AG04450 (cell line): ENCODE results near the gene MORC2. TPM values are rescaled to one million over a fixed set of nuclear protein-coding genes. Genes with fewer than 3 reads are reported as not detected.

Experiments
- CTCF ChIA-PET: fragments of 300-600, 350-600 bp; formaldehyde crosslinking; extraction: SDS; loops from one replicate; lab custom pipeline; 2022; ENCODE audit warnings: antibody characterized with exemption, inconsistent platforms; lab: Charles Lee
- POLR2A ChIA-PET: fragments of 350-600 bp; formaldehyde crosslinking; extraction: SDS; loops from one replicate; lab custom pipeline; 2021; ENCODE audit warnings: antibody characterized with exemption, inconsistent platforms; lab: Yijun Ruan, JAX
- DNase-seq: peaks from one replicate; pipeline ENCODE4 v3.0.0-alpha.2; 2011; ENCODE audit warnings: low read depth, low spot score
- H3K27ac ChIP-seq: one replicate; pipeline ENCODE4 v1.5.1; 2012; ENCODE audit warnings: low read depth, low read length, control low read depth
- H3K27me3 ChIP-seq: one replicate; pipeline ENCODE4 v1.6.0; 2012; ENCODE audit warnings: low read length; ENCODE audit not compliant: control insufficient read depth, insufficient read depth
- H3K4me3 ChIP-seq: 2 replicates; pipeline ENCODE4 v1.5.1; 2011; ENCODE audit warnings: mild to moderate bottlenecking, low read depth, low read length, control low read depth
- H3K9me3 ChIP-seq: 2 replicates; pipeline ENCODE4 v1.5.1; 2012; ENCODE audit warnings: low read length; ENCODE audit not compliant: control insufficient read depth, insufficient read depth
- polyA plus RNA-seq: library from polyadenylated mRNA; depleted of rRNA; stranded (reverse); fragments of >200 nt; gene quantifications from 2 replicates; pipeline ENCODE4 v1.2.3, GENCODE V29; 2011
- TF ChIP-seq, protein P1 (sequence below): IDR thresholded peaks from 2 replicates; pipeline ENCODE4 v1.5.1; 2011; ENCODE audit warnings: low read depth, low read length, control low read depth, inconsistent platforms

MORC2 gene
- polyA plus RNA-seq, 1 experiment = 16.3 TPM

- no peak for DNase-seq
- Histone ChIP-seq H3K9me3 (peaks cover 3% of the 10 kb centered on the region), H3K27me3 (no peaks in the 10 kb centered on the region), H3K4me3 (no peak overlapping the region), H3K27ac (no peak overlapping the region)
- ChIA-PET CTCF (interaction anchor here (0.6 kb wide), 1 partner anchor 132 kb away, joined by 3 read pairs; no protein-coding TSS in a partner anchor), POLR2A (no interaction called here)
- TF ChIP-seq, protein P1, sequence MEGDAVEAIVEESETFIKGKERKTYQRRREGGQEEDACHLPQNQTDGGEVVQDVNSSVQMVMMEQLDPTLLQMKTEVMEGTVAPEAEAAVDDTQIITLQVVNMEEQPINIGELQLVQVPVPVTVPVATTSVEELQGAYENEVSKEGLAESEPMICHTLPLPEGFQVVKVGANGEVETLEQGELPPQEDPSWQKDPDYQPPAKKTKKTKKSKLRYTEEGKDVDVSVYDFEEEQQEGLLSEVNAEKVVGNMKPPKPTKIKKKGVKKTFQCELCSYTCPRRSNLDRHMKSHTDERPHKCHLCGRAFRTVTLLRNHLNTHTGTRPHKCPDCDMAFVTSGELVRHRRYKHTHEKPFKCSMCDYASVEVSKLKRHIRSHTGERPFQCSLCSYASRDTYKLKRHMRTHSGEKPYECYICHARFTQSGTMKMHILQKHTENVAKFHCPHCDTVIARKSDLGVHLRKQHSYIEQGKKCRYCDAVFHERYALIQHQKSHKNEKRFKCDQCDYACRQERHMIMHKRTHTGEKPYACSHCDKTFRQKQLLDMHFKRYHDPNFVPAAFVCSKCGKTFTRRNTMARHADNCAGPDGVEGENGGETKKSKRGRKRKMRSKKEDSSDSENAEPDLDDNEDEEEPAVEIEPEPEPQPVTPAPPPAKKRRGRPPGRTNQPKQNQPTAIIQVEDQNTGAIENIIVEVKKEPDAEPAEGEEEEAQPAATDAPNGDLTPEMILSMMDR = no peak
Observed at GRCh38 chr22:30903876-30904460, 64.6 kb downstream of the MORC2 start.

DNA sequence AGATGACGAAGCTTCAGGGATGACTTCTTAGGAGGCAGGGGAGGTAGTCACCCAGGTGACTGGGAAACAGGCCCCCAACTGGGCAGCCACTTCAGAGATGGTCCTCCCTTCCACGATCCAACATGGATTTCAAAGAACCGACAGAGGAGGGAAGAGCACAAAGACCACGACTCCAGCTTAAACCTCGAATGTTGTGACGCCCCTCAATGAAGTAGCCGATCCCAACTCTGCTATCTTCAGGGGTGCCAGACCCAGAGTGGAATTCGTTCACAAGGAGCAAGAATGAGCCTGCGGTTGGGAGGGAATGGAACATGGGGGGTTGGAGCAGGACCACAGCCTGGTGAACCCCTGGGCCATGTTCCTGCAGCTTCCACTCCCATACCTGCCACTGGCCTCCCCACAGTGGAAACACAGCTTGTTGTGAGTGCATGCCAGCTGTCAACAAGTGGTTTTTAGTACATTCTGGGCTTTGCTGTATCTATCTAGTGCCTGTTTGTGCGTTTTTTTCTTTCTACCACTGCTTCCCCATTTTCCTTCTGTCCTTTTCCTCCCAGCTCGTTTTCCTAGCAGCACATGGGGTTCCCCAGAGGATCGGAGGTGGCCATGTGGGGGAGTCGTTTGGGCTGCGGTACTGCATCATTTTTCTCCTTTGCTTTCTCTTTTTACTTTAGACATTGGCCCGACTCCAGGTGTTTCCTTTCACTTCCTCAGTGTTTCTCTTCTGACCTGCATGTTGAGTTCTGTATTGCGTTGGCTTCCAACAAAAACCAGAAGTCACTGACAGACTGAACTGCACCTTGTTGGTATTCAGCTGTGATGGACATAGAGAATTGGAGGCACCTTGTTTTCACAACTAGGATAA, 65.8 kb downstream of the MORC2 start:
- H3K27ac ChIP-seq = no peak overlapping the region
- H3K4me3 ChIP-seq = no peak overlapping the region
- H3K9me3 ChIP-seq = peaks cover 5% of the 10 kb centered on the region
- POLR2A ChIA-PET = no interaction called here
- CTCF ChIA-PET = interaction anchor here (1.1 kb wide), 1 partner anchor 17 kb away, joined by 3 read pairs; no protein-coding TSS in a partner anchor
- no peak for DNase-seq
- TF ChIP-seq, protein P1 = no peak
- H3K27me3 ChIP-seq = no peaks in the 10 kb centered on the region

DNA sequence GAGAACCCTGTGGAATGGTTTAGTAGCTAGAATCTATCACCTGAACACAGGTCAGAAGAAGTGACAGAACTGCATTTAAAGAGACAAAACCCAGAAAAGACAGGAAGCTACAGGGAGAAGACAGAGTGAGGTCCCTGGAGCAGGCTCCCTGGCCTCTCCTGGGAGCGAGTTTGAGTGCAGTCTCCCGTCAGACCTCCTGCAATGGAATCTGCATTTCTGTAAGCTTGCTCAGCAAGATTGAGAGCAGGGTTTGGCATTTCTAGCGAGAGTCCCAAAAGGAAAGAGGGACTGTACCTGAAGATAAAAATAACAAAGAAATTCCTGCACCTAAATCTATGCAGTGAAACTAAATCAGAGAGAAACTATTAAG, 74.2 kb downstream of the MORC2 start:
- POLR2A ChIA-PET = no interaction called here
- no peak for DNase-seq
- CTCF ChIA-PET = interaction anchor here (1.2 kb wide), 1 partner anchor 26 kb away, joined by 8 read pairs; no protein-coding TSS in a partner anchor
- H3K27me3 ChIP-seq = no peaks in the 10 kb centered on the region
- H3K27ac ChIP-seq = no peak overlapping the region
- H3K9me3 ChIP-seq = peaks cover 5% of the 10 kb centered on the region
- no peak overlapping the region for H3K4me3 ChIP-seq
- TF ChIP-seq, protein P1 = no peak

- Histone ChIP-seq H3K4me3 (no peak overlapping the region), H3K27me3 (no peaks in the 10 kb centered on the region), H3K27ac (no peak overlapping the region), H3K9me3 (no peaks in the 10 kb centered on the region)
- DNase-seq = no peak
- TF ChIP-seq, protein P1 = no peak
- ChIA-PET POLR2A (no interaction called here), CTCF (interaction anchor here (0.5 to 1.2 kb wide), 2 partner anchors 27 to 232 kb away, joined by 7 to 8 read pairs; no protein-coding TSS in a partner anchor)
Observed at GRCh38 chr22:30893434-30894370, 74.9 kb downstream of the MORC2 start.
